Endometrial microvascular endothelial cells (primary cell): ENCODE measurements around the gene KTN1. TPM values are rescaled to one million over a fixed set of nuclear protein-coding genes. Genes with fewer than 3 reads are reported as not detected.

Source experiments
- in situ Hi-C: cut with HindIII; loops from 2 replicates; pipeline ENCODE4 v1.10.0; 2017; ENCODE audit warnings: low sequenced_read_pairs, low pct_unique_long_range_greater_than_20kb; ENCODE audit errors: inconsistent ontology term
- total RNA-seq: library from RNA; depleted of rRNA; stranded (reverse); fragments of >200 nt; gene quantifications from one replicate; pipeline ENCODE4 v1.2.3, GENCODE V29; 2015; ENCODE audit errors: inconsistent ontology term

KTN1 gene
- total RNA-seq, result 84.7 TPM

GRCh38 chr14:55579724-55580469 lies at the start of gene KTN1:
Gene KTN1 (plus strand): TSS chr14:55580207. CDS start chr14:55612049, 31,842 bp downstream.
- in situ Hi-C loops, result no loop called here

GRCh38 chr14:55530464-55530863 lies 49.5 kb upstream of the KTN1 start:
- in situ Hi-C loops, result no loop called here

- in situ Hi-C loops, result no loop called here
These were observed 47.2 kb upstream of the KTN1 start for GRCh38 chr14:55532645-55533344.

DNA sequence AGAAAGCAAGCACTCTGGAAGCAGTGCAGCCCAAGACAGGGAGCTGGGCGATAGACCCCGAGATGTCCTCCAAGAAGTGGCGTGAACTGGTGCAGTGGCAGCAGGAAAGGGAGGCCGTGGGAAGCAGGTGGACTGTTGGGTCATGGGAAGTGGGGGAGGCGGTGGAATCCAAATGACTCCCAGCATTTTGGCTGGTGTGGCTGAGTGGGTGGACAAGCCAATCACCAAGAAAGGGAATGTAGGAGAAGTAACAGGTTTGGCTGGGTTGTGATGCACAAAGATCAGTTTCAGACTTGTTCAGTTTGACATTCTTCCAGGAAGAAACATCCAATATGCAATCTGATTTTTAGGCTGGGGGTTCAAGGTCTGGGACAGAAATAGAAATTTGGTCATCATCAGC lies 46.0 kb upstream of the KTN1 start:
- in situ Hi-C loops, result no loop called here

DNA sequence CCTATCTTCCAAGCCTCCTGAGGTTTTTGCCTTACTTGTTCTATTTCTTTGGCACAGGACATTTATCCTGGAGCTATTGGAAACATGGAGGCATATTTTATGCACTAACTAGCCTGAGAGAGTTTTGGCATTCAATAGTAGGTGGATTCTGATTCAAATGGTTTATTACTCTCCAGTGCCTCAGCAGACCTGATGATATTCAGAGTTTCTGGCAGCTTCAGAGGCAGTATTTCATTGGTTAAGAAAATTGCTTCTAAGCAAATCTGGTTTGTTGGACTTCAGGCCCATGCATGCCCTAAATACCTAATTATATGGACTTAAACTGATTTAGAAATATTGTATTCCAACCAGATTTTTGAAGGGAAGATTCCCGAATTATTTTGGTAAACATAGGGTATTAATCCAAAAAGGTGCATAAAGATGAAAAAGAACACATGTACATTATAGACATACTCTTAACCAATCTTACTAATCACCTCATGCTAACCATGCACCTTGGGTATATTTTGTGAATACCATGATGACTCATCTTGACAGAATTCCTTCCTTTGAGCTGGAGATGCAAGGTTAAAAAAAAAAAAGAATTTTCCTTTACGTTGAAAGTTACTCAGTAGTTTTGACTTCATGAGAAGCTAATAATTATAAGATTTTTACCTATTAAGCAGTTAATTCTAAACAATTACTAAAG lies 44.3 kb upstream of the KTN1 start:
- in situ Hi-C loops, result no loop called here

DNA sequence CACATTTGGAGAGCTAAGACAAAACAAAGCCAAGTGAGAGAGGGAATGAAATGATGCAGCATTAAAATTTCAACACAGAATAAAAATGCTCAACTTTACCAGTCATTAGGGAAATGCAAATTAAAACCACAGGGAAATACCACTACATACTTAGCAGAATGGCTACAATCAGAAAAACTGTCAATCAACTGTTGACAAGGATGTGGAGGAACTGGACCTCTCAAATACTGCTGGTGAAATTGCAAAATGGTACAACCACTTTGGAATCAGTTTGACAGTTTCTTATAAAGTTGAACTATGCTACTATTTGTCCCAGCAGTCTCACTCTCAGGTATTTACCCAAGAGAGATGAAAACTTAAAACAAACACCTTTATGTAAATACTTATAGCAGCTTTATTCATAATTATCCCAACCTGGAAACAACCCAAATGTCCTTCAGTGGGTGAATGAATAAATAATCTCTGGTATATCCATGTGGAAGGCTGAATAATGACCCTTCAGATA lies 43.8 kb upstream of the KTN1 start:
- in situ Hi-C loops, result no loop called here

DNA sequence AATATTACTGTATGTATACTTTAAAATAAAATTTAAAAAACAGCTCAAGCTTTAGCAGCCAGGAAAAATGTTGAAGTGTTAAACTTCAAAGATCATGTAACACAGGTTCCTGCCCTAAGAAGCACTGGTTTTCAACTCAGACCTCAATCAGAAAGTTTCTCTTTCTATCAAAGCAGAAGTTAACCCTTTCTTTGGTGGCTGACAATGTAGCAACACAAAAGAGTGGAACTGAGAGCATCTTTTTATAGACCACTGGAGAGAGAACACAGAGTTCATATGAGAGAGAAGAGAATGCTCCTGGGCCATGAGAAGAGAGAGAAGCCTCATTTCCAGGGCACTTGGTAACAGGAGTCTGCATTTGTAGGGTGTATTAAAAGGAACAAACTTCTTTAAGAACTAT lies 42.2 kb upstream of the KTN1 start:
- in situ Hi-C loops, result no loop called here

- in situ Hi-C loops, result no loop called here
These were observed 40.0 kb upstream of the KTN1 start for GRCh38 chr14:55539975-55540374.

DNA sequence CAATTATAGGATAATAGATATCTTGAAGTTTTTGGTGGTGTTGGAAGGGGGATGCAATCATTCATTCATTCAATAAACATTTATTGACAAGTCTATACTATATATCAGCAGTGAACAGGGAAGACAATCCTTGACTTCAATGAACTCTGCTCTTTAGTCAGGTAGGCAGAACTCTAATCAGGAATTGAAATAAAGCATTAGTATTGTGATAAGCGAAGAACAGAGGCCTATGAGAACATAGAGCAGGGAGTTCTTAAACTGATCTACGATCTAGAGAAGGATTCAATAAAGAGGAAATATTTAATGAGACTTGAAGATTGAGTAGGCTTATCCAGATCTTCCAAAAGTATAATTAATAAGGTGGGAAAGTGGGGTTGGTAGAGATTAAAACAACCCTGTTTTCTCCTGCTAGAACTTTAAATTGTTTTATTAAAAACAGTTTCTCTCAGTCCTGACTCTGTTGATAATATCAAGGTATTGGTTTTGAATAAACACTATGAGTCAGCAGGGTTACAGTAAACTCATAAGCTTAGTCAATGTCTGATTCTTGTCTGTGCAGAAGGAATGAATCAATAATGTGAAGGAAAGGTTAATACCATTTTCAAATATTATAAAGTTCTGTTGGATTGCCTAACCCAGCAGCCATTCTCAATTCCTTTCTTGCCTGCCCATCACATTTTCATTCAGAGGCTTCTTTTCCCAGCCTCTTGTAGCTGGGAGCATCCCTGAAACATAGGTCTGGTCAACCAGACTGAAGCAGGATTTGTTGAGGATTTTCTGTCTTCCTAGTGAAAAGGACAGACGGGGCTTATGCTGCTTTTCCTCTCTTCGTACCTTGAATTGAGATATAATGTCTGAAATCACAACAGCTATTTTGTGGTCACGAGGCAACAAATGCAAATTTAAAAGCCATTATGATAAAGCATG lies 38.9 kb upstream of the KTN1 start:
- in situ Hi-C loops, result no loop called here

DNA sequence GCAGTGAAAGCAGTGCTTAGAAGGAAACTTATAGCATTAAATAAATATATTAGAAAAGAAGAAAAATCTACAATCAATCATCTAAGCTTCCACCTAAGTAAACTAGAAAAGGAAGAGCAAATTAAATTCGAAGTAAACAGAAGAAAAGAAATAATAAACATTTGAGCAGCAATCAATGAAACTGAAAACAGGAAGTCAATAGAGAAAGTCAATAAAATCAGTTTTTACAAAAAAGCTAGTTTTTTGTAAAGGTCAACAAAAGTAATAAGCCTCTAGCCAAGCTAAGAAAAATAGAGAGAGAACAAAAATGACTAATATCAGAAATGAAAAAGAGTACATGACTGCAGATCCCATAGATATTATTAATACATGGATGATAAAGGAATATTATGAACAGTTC lies 34.2 kb upstream of the KTN1 start:
- in situ Hi-C loops, result no loop called here

GRCh38 chr14:55546212-55546874 lies 33.7 kb upstream of the KTN1 start:
- in situ Hi-C loops, result no loop called here

GRCh38 chr14:55547650-55548315 lies 32.2 kb upstream of the KTN1 start:
- in situ Hi-C loops, result no loop called here

GRCh38 chr14:55553791-55554190 lies 26.2 kb upstream of the KTN1 start:
- in situ Hi-C loops, result no loop called here

GRCh38 chr14:55556929-55557623 lies 22.9 kb upstream of the KTN1 start:
- in situ Hi-C loops, result no loop called here

- in situ Hi-C loops, result no loop called here
These were observed 17.9 kb upstream of the KTN1 start for GRCh38 chr14:55562135-55562534.

DNA sequence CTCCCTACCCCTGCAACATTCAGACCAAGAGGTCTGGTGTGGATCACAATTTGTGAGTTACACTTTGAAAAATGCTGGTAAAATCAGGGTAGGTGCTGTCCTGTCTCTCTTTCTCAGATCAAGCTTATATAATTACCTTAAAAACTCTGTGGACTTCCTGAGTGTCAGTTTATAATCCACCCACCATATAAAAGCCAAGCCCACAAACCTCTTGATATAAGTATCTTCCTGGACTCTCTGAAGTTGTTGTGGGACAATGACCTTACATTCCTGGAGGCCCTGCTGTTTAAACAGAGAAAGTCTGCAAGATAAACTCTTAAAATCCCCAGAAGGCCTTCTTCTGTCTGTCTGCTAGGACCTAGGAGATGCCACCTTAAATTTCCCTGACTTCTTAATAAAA lies 11.4 kb upstream of the KTN1 start:
- in situ Hi-C loops, result no loop called here
